ENCODE data around the gene CX3CL1. TPM values are rescaled to one million over a fixed set of nuclear protein-coding genes. Genes with fewer than 3 reads are reported as not detected.
"Not testable (repeated sequence)": the region's sequence is repeated elsewhere in the genome, so short reads cannot be mapped to it uniquely, and the experiment has no call there.

CX3CL1 gene
- total RNA-seq, 1 donor from 2014 or later, result not detected

DNA sequence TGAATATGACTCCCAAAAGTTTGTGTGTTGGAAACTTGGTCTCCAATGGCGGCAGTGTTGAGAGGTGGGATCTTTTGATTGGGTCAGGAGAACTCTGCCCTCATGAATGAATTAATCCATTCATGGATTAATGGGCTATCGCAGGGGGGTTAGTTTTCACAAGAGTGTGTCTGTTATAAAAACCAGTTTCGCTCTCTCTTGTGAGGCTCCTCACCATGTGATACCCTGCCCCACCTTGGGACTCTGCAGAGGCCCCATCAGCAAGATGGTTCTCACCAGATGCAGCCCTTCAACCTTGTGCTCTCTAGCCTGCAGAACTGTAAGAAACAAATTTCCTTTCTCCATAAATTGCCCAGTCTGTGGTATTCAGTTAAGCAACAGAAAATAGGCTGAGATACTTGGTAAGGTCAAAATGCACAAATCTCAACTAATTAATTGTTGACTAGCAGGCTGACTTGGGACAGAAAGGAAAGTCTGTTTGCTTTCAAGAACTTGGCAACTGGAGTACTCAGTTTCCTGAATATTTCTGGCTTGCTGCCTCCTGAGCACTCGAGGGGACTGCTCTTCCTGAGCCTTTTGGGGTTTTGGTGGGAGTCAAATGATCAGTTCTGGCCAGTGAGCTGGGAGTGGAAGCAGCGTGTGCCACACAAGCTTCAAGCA lies 18.5 kb downstream of the CX3CL1 start:
- no peak overlapping the region for H3K27ac Mint-ChIP-seq
- no peak for DNase-seq (ENCODE audit: low spot score)
- H3K4me3 Mint-ChIP-seq (ENCODE audit: low read depth), result no peak overlapping the region
- no peaks in the 10 kb centered on the region for H3K4me1 Mint-ChIP-seq (ENCODE audit: low read depth)
- H3K36me3 Mint-ChIP-seq (ENCODE audit: low read depth), result no peaks in the 10 kb centered on the region
- H3K9me3 Mint-ChIP-seq, result no peaks in the 10 kb centered on the region
- H3K27me3 Mint-ChIP-seq (ENCODE audit: low read depth), result peaks cover 2% of the 10 kb centered on the region
- intact Hi-C loops (cut with micrococcal nuclease), result no loop called here

DNA sequence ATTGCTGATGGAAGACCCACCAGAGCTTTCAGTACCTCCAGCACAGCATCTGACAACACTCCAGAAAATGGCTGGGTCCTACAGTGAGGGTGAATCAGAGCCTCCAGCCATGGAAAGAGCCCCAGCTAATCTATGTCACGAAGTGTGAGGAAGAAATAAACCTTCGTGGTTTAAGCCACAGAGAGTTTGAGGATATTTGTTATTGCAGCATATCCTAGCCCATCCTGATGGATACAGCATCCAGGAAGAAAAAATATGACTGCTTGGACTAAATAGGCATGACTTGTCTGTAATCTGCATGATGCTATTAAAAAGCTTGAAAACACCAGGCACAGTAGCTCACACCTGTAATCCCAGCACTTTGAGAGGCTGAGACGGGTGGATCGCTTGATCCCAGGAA lies 19.0 kb downstream of the CX3CL1 start:
- Mint-ChIP-seq H3K4me3 (ENCODE audit: low read depth) (no peak overlapping the region), H3K27me3 (ENCODE audit: low read depth) (peaks cover 2% of the 10 kb centered on the region), H3K9me3 (no peaks in the 10 kb centered on the region), H3K36me3 (ENCODE audit: low read depth) (no peaks in the 10 kb centered on the region), H3K4me1 (ENCODE audit: low read depth) (no peaks in the 10 kb centered on the region), H3K27ac (no peak overlapping the region)
- intact Hi-C loops (cut with micrococcal nuclease), result no loop called here
- no peak for DNase-seq (ENCODE audit: low spot score)

DNA sequence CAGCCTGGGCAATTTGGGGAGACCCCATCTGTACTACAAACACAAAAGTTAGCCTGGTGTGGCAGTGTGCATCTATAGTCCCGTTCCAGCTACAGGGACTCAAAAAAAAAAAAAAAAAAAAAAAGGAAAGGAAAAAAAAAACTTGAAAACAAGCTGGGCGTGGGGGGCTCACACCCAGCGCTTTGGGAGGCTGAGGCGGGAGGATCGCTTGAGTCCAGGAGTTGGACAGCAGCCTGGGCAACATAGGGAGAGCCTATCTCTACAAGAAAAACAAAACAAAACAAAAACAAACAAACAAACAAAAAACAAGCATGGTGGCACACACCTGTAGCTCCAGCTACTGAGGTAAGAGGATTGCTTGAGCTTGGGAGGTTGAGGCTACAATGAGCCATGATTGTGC lies 19.4 kb downstream of the CX3CL1 start:
- DNase-seq (ENCODE audit: low spot score), result no peak
- Mint-ChIP-seq H3K27ac (no peak overlapping the region), H3K9me3 (no peaks in the 10 kb centered on the region), H3K4me1 (ENCODE audit: low read depth) (no peaks in the 10 kb centered on the region), H3K27me3 (ENCODE audit: low read depth) (peaks cover 2% of the 10 kb centered on the region), H3K36me3 (ENCODE audit: low read depth) (no peaks in the 10 kb centered on the region), H3K4me3 (ENCODE audit: low read depth) (no peak overlapping the region)
- intact Hi-C loops (cut with micrococcal nuclease), result no loop called here

DNA sequence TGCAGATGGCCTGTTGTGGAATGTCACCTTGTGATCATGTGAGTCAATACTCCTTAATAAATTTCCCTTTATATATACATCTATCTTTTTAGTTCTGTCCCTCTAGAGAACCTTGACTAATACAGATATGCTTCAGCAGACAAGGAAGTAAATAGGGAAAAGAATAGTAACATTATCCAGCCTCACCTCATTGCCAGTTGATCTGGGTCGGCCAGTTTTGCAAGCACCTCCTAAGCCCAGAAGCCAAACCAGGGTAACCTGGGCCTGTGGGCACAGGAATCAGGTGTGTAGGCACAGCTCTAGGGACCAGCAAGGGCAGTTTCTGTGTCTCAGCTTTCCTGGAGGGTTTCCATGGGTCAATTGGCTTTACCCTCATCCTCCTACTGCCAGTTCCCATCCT lies 20.4 kb downstream of the CX3CL1 start:
- Mint-ChIP-seq H3K27me3 (ENCODE audit: low read depth) (peaks cover 1% of the 10 kb centered on the region), H3K9me3 (no peaks in the 10 kb centered on the region), H3K36me3 (ENCODE audit: low read depth) (no peaks in the 10 kb centered on the region), H3K4me1 (ENCODE audit: low read depth) (no peaks in the 10 kb centered on the region), H3K4me3 (ENCODE audit: low read depth) (no peak overlapping the region), H3K27ac (no peak overlapping the region)
- intact Hi-C loops (cut with micrococcal nuclease), result no loop called here
- no peak for DNase-seq (ENCODE audit: low spot score)

DNA sequence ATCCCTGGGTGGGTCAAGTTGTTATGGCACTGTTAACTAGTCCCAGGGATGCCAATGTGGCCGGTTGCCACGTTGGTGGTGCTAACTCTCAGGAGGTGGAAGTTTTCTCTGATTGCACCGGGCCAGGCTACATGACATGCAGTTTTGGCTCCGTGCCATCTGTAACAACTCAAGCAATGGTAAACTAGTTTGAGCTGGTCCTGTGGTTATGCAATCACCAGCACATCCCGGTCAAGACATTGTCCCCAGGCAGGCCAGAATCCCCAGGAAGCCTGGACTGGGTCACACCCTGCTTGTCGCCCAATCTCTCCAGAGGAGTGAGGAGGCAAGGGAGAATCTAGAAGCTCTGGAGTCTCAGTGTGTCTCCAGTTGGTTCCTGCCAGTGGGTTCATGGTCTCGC lies 22.2 kb downstream of the CX3CL1 start:
- Mint-ChIP-seq H3K36me3 (ENCODE audit: low read depth) (no peaks in the 10 kb centered on the region), H3K4me1 (ENCODE audit: low read depth) (no peaks in the 10 kb centered on the region), H3K4me3 (ENCODE audit: low read depth) (no peak overlapping the region), H3K27me3 (ENCODE audit: low read depth) (peaks cover 1% of the 10 kb centered on the region), H3K27ac (no peak overlapping the region), H3K9me3 (no peaks in the 10 kb centered on the region)
- no peak for DNase-seq (ENCODE audit: low spot score)
- intact Hi-C loops (cut with micrococcal nuclease), result no loop called here

DNA sequence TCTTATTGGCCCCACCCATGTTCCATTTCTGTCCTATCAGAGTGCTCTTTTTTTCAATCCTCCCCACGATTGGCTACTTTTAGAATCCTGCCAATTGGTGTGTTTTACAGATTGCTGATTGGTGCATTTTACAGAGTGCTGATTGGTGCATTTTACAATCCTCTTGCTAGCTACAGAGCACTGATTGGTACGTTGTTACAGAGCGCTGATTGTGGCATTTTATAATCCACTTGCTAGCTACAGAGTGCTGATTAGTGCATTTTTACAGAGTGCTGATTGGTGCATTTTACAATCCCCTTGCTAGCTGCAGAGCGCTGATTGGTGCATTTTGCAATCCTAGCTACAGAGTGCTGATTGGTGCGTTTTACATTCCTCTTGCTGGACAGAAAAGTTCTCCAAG lies 22.7 kb downstream of the CX3CL1 start:
- Mint-ChIP-seq H3K4me1 (ENCODE audit: low read depth) (no peaks in the 10 kb centered on the region), H3K9me3 (no peaks in the 10 kb centered on the region), H3K27me3 (ENCODE audit: low read depth) (peaks cover 1% of the 10 kb centered on the region), H3K27ac (no peak overlapping the region), H3K36me3 (ENCODE audit: low read depth) (no peaks in the 10 kb centered on the region), H3K4me3 (ENCODE audit: low read depth) (no peak overlapping the region)
- no peak for DNase-seq (ENCODE audit: low spot score)
- intact Hi-C loops (cut with micrococcal nuclease), result no loop called here

DNA sequence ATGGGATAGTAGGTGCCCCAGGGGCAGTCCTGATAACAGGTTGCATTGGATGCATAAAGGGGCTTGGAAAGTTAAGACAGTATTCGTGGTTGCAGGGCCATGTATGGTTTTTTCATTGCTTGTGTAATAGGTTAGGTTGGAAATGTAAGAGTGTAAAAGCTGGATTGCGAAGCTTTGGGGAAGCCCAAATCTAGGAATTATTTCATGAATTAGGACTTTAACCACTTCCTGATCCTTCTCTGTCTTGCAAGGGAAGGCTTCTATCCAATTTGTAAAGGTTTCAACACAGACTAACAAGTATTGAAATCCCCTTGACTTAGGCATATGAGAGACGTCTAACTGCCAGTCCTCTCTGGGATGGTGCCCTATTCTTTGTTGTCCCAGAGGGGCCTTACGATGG lies 24.5 kb downstream of the CX3CL1 start:
- H3K36me3 Mint-ChIP-seq (ENCODE audit: low read depth), result no peaks in the 10 kb centered on the region
- DNase-seq (ENCODE audit: low spot score), result no peak
- no peaks in the 10 kb centered on the region for H3K4me1 Mint-ChIP-seq (ENCODE audit: low read depth)
- H3K9me3 Mint-ChIP-seq, result no peaks in the 10 kb centered on the region
- intact Hi-C loops (cut with micrococcal nuclease), result no loop called here
- no peak overlapping the region for H3K27ac Mint-ChIP-seq
- H3K4me3 Mint-ChIP-seq (ENCODE audit: low read depth), result no peak overlapping the region
- H3K27me3 Mint-ChIP-seq (ENCODE audit: low read depth), result peaks cover 1% of the 10 kb centered on the region

DNA sequence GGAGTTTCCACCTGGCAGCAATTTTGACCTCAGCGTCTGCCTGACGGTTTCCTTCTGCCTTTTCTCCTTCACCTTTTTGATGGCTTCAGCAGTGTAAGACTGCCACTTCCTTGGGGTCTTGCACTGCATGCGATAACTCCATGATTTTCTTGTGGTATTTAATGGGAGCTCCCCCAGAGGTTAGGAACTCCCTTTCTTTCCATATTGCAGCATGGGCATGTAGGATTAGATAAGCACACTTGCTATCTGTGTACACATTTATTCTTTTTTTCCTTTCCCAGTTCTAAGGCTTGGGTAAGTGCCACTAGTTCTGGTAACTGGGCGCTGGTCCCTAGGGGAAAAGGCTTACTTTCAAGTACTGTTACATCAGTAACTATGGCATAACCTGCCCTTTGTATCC lies 25.2 kb downstream of the CX3CL1 start:
- H3K4me3 Mint-ChIP-seq (ENCODE audit: low read depth); intact Hi-C loops (cut with micrococcal nuclease); H3K27ac Mint-ChIP-seq; H3K36me3 Mint-ChIP-seq (ENCODE audit: low read depth); H3K4me1 Mint-ChIP-seq (ENCODE audit: low read depth); H3K27me3 Mint-ChIP-seq (ENCODE audit: low read depth); DNase-seq (ENCODE audit: low spot score); H3K9me3 Mint-ChIP-seq: not testable (repeated sequence)

DNA sequence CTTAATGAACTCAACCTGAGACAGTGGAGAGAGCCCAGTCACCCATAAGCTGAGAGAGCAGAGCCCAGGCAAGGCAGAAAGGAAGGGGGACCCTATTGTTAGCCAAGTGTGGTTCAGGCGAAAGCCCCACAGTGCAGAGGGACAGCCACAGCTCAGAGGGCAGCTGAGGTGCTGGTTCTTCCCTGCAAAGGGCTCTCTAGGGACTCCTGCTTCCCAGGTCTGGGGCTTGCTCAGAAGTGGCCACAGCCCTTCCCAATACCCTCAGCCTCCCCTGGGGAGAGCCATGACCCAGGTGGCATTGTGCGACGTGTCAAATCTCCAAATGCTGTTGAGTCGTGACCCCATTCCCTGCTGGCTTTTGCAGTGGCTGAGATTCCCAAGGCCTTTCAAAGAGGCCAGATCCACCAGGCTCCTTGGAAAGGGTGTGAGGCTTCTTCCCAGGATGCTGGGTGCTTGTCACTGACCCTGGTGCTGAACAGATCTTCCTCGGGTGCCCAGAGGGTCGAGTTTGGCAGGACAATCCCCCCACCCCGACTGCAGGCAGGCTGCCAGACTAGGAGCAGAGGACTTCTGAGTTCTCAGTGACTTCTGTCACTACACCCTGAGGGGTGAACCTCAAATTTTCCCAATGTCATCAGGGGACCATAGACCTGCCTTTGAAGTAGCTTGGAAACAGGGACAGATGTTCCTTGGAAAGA lies 29.8 kb downstream of the CX3CL1 start:
- H3K27ac Mint-ChIP-seq, result no peak overlapping the region
- H3K36me3 Mint-ChIP-seq (ENCODE audit: low read depth), result no peaks in the 10 kb centered on the region
- no peak for DNase-seq (ENCODE audit: low spot score)
- no peaks in the 10 kb centered on the region for H3K9me3 Mint-ChIP-seq
- H3K4me1 Mint-ChIP-seq (ENCODE audit: low read depth), result no peaks in the 10 kb centered on the region
- H3K4me3 Mint-ChIP-seq (ENCODE audit: low read depth), result no peak overlapping the region
- intact Hi-C loops (cut with micrococcal nuclease), result no loop called here
- H3K27me3 Mint-ChIP-seq (ENCODE audit: low read depth), result peaks cover 3% of the 10 kb centered on the region

DNA sequence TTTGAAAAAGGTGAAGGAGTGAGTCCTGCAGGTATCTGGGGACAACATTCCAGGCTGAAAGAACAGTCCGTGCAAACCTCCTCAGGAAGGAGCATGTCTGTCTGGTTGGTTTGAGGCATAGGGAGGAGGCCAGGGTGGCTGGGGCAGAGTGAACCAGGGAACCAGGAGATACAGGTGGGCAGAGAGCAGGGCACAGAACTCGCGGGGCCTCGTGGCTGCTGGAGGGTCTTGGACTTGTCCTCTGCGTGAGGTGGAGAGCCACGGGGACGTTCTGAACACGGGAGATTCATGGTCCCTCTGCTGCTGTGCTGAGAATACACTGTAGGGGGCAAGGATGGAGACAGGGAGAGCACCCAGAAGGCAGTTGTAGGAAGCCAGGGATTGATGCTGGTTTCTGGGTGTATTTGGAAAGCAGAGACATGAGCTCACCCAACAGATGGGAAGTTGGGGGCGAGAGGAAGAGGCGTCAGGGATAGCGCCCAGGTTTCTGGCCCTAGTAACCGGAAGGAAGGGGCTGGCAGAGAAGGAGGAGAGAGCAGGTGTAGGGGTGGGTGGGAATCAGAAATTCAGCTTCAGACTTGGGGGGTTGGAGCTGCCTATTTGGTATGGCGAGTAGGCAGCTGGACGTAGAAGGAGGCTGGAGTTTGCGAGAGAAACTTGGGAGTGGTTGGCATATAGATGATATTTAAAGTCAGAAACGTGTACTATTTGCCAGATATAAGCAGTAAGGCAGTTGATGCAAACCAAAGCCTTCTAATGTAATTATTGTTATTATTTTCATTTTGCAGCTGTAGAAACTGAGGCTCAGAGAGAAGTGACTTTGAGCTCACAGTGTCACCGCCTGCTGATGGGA lies 31.9 kb downstream of the CX3CL1 start, which contains the start of gene CCL17:
Gene CCL17 (plus strand): TSS at position 803 of the 853 bp plus-strand sequence. CDS start 9,166 bp downstream, outside the sequence.
- intact Hi-C loops (cut with micrococcal nuclease), result no loop called here
- no peak for DNase-seq (ENCODE audit: low spot score)
- Mint-ChIP-seq H3K9me3 (no peaks in the 10 kb centered on the region), H3K27me3 (ENCODE audit: low read depth) (peaks cover 3% of the 10 kb centered on the region), H3K4me1 (ENCODE audit: low read depth) (peaks cover 3% of the 10 kb centered on the region), H3K27ac (no peak within 1 kb of the TSS), H3K36me3 (ENCODE audit: low read depth) (no peaks in the 10 kb centered on the region), H3K4me3 (ENCODE audit: low read depth) (no peak within 1 kb of the TSS)

DNA sequence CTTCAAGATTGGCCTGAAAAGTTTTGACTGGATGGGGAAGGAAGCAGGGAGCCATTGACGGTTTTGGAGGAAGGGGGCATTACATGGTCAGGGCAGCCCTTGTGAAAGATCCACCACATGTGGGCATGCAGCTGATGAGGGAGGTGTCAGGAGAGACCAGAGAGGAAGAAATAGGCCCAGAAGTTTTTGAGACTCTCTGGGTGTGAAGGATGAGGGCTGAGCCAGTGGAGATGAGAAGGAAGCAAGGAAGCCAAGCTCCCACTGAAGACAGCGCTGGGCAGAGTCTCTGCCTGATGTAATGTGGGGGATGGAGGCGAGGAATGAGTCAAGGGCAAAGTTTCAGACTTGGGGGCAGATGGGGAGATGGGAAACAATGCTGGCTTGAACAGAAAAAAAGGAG lies 32.8 kb downstream of the CX3CL1 start:
- Mint-ChIP-seq H3K36me3 (ENCODE audit: low read depth) (no peaks in the 10 kb centered on the region), H3K4me3 (ENCODE audit: low read depth) (no peak overlapping the region), H3K9me3 (no peaks in the 10 kb centered on the region), H3K4me1 (ENCODE audit: low read depth) (peaks cover 5% of the 10 kb centered on the region), H3K27me3 (ENCODE audit: low read depth) (peaks cover 3% of the 10 kb centered on the region), H3K27ac (no peak overlapping the region)
- no peak for DNase-seq (ENCODE audit: low spot score)
- intact Hi-C loops (cut with micrococcal nuclease), result no loop called here

DNA sequence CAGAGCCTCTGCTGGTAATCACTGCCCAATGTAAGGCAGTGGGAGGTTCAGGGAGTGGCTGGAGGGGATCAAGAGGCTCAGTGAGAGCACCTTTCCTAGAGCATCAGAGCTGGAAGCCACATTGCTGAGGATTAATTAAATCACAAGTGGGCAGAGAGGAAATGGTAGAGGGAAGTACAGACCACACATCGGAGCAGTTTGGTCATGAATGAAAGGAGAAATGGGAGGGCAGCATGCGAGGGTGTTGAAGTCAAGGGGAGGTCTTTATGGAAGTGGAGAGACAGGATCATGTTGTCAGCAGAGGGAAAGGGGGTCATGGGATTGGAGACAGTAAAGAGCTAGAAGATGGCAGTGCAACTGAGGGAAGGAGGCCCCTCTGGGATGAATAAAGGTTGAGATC lies 34.6 kb downstream of the CX3CL1 start:
- H3K4me3 Mint-ChIP-seq (ENCODE audit: low read depth), result no peak overlapping the region
- H3K27ac Mint-ChIP-seq, result no peak overlapping the region
- H3K36me3 Mint-ChIP-seq (ENCODE audit: low read depth), result no peaks in the 10 kb centered on the region
- H3K27me3 Mint-ChIP-seq (ENCODE audit: low read depth), result peaks cover 3% of the 10 kb centered on the region
- H3K4me1 Mint-ChIP-seq (ENCODE audit: low read depth), result peaks cover 5% of the 10 kb centered on the region
- intact Hi-C loops (cut with micrococcal nuclease), result no loop called here
- DNase-seq (ENCODE audit: low spot score), result no peak
- H3K9me3 Mint-ChIP-seq, result no peaks in the 10 kb centered on the region

Data from activated T-helper 2 cell treated with anti-CD3 and anti-CD28 coated beads, Interferon-gamma antibody, Interleukin-2, Interleukin-4, amounts not matched to agents 10 μg/mL and 5 μg/mL and 100 μg/mL, durations not matched to agents 14 hours and 24 hours and 36 hours (primary cell).